ENCODE results near the gene INPP4B.
A peak's percentile ranks its signal among the peaks of the same experiment; 100 is the strongest.

The INPP4B gene

DNA sequence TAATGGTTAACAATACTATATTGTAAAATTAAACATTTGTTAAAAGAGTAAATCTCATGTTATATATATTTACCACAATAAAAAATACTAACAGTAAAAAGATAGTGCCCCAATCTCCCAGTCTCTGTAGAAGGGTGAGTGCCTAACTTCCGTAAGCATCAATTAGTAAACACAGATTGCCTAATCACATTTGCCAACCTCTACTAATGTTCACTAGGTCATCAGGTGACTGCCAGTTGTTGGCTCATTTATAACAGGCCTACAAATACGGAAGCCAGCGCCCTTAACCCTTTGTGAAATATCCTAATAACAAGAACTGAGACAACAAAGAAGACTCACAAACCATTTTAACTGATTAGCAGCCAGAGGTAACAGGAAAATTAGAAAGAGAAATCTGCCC lies 345.1 kb downstream of the INPP4B start:
- Histone ChIP-seq H4K20me1 (no peaks in the 10 kb centered on the region), H3K4me3 (no peak overlapping the region), H3K9me3 (replicated peaks in 1 of 11) (no peaks in the 10 kb centered on the region), H3K27ac (no peak overlapping the region), H3K4me1 (no peaks in the 10 kb centered on the region), H3K36me3 (no peaks in the 10 kb centered on the region), H3K4me2 (no peak overlapping the region), H3K9ac (no peak overlapping the region), H3K27me3 (no peaks in the 10 kb centered on the region)
- no peak for TF ChIP-seq Cebpa-rat (IDR thresholded peaks at IDR 0.05)

GRCh38 chr4:142497606-142498005 lies 348.5 kb downstream of the INPP4B start:
- no peak overlapping the region for H3K4me3 ChIP-seq
- H3K27ac ChIP-seq: no peak overlapping the region
- H3K4me1 ChIP-seq: no peaks in the 10 kb centered on the region
- peaks cover 0 to 17% (median 0%) of the 10 kb centered on the region in 11 experiments; a peak in 3 of 22 replicates for H3K9me3 ChIP-seq (replicated peaks in 1 of 11)
- H3K36me3 ChIP-seq: no peaks in the 10 kb centered on the region
- no peaks in the 10 kb centered on the region for H4K20me1 ChIP-seq
- no peak overlapping the region for H3K9ac ChIP-seq
- TF ChIP-seq Cebpa-rat (IDR thresholded peaks at IDR 0.05): no peak
- H3K4me2 ChIP-seq: no peak overlapping the region
- no peaks in the 10 kb centered on the region for H3K27me3 ChIP-seq

GRCh38 chr4:142493255-142494110 lies 352.6 kb downstream of the INPP4B start:
- H3K27me3 ChIP-seq: no peaks in the 10 kb centered on the region
- TF ChIP-seq Cebpa-rat (IDR thresholded peaks at IDR 0.05): no peak
- no peak overlapping the region for H3K27ac ChIP-seq
- H3K4me3 ChIP-seq: no peak overlapping the region
- no peaks in the 10 kb centered on the region for H4K20me1 ChIP-seq
- peaks cover 0 to 27% (median 0%) of the 10 kb centered on the region in 11 experiments; a peak in 4 of 22 replicates for H3K9me3 ChIP-seq (replicated peaks in 1 of 11)
- no peak overlapping the region for H3K4me2 ChIP-seq
- no peaks in the 10 kb centered on the region for H3K4me1 ChIP-seq
- no peak overlapping the region for H3K9ac ChIP-seq
- no peaks in the 10 kb centered on the region for H3K36me3 ChIP-seq

GRCh38 chr4:142485452-142485851 lies 360.6 kb downstream of the INPP4B start:
- no peaks in the 10 kb centered on the region for H3K27me3 ChIP-seq
- H3K9me3 ChIP-seq (replicated peaks in 1 of 11): no peaks in the 10 kb centered on the region
- no peak overlapping the region for H3K9ac ChIP-seq
- TF ChIP-seq Cebpa-rat (IDR thresholded peaks at IDR 0.05): no peak
- H3K4me2 ChIP-seq: peak overlapping the region in 5 of 11 experiments; percentile 24 to 77 (median 45); a peak in 7 of 22 replicates
- H3K36me3 ChIP-seq: no peaks in the 10 kb centered on the region
- no peaks in the 10 kb centered on the region for H4K20me1 ChIP-seq
- peaks cover 0 to 15% (median 0%) of the 10 kb centered on the region in 10 experiments; a peak in 7 of 20 replicates for H3K4me1 ChIP-seq
- peak overlapping the region in 2 of 11 experiments; percentile 24 to 41; a peak in 4 of 22 replicates for H3K27ac ChIP-seq
- H3K4me3 ChIP-seq: no peak overlapping the region

GRCh38 chr4:142480244-142480643 lies 365.9 kb downstream of the INPP4B start:
- no peak for TF ChIP-seq Cebpa-rat (IDR thresholded peaks at IDR 0.05)
- Histone ChIP-seq H3K4me3 (no peak overlapping the region), H3K4me2 (no peak overlapping the region), H3K4me1 (peaks cover 0 to 5% (median 0%) of the 10 kb centered on the region in 10 experiments; a peak in 4 of 20 replicates), H3K27me3 (no peaks in the 10 kb centered on the region), H4K20me1 (no peaks in the 10 kb centered on the region), H3K9me3 (replicated peaks in 1 of 11) (no peaks in the 10 kb centered on the region), H3K27ac (no peak overlapping the region), H3K9ac (no peak overlapping the region), H3K36me3 (no peaks in the 10 kb centered on the region)

DNA sequence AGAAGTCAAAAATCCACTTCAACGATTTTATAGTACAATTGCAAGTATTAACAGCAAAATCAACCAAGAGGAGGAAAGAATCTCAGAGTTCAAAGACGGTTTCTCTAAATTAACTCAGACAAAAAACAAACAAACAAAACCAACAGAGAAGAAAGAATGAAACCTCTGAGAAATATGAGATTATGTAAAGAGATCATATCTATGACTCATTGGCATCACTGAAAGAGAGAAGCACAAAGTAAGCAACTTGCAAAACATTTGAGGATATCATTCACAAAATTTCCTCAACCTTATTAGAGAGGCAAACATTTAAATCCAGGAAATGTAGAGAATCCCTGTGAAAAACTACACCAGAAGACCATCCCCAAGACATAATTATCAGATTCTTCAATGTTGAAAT lies 370.4 kb downstream of the INPP4B start:
- Histone ChIP-seq H3K4me1 (peaks cover 0 to 11% (median 8%) of the 10 kb centered on the region in 10 experiments; a peak in 14 of 20 replicates), H3K27ac (no peak overlapping the region), H3K4me2 (no peak overlapping the region), H4K20me1 (no peaks in the 10 kb centered on the region), H3K36me3 (no peaks in the 10 kb centered on the region), H3K9ac (no peak overlapping the region), H3K9me3 (replicated peaks in 1 of 11) (no peaks in the 10 kb centered on the region), H3K4me3 (no peak overlapping the region), H3K27me3 (no peaks in the 10 kb centered on the region)
- no peak for TF ChIP-seq Cebpa-rat (IDR thresholded peaks at IDR 0.05)

- H4K20me1 ChIP-seq: no peaks in the 10 kb centered on the region
- no peak overlapping the region for H3K4me3 ChIP-seq
- H3K36me3 ChIP-seq: no peaks in the 10 kb centered on the region
- H3K27me3 ChIP-seq: no peaks in the 10 kb centered on the region
- peaks cover 0 to 11% (median 8%) of the 10 kb centered on the region in 10 experiments; a peak in 14 of 20 replicates for H3K4me1 ChIP-seq
- peak overlapping the region in 4 of 11 experiments; percentile 23 to 47 (median 37); a peak in 2 of 22 replicates for H3K4me2 ChIP-seq
- no peak overlapping the region for H3K9ac ChIP-seq
- TF ChIP-seq Cebpa-rat (IDR thresholded peaks at IDR 0.05): no peak
- no peak overlapping the region for H3K27ac ChIP-seq
- H3K9me3 ChIP-seq (replicated peaks in 1 of 11): no peaks in the 10 kb centered on the region
Measured at GRCh38 chr4:142474398-142475087, 371.6 kb downstream of the INPP4B start.

- H3K9ac ChIP-seq: no peak overlapping the region
- H3K4me1 ChIP-seq: peaks cover 0 to 11% (median 8%) of the 10 kb centered on the region in 10 experiments; a peak in 14 of 20 replicates
- peak overlapping the region in 7 of 11 experiments; percentile 23 to 47 (median 33); a peak in 13 of 22 replicates for H3K4me2 ChIP-seq
- H3K4me3 ChIP-seq: no peak overlapping the region
- no peak overlapping the region for H3K27ac ChIP-seq
- no peak for TF ChIP-seq Cebpa-rat (IDR thresholded peaks at IDR 0.05)
- H3K27me3 ChIP-seq: no peaks in the 10 kb centered on the region
- no peaks in the 10 kb centered on the region for H3K9me3 ChIP-seq (replicated peaks in 1 of 11)
- H4K20me1 ChIP-seq: no peaks in the 10 kb centered on the region
- H3K36me3 ChIP-seq: no peaks in the 10 kb centered on the region
Measured at GRCh38 chr4:142473960-142474338, 372.2 kb downstream of the INPP4B start.

- no peaks in the 10 kb centered on the region for H3K9me3 ChIP-seq (replicated peaks in 1 of 11)
- no peak for TF ChIP-seq Cebpa-rat (IDR thresholded peaks at IDR 0.05)
- H3K36me3 ChIP-seq: no peaks in the 10 kb centered on the region
Measured at GRCh38 chr4:142473218-142473959, 372.7 kb downstream of the INPP4B start.

More at GRCh38 chr4:142473218-142473959, 372.7 kb downstream of the INPP4B start:
- no peak overlapping the region for H3K27ac ChIP-seq
- no peaks in the 10 kb centered on the region for H3K27me3 ChIP-seq
- peaks cover 0 to 11% (median 8%) of the 10 kb centered on the region in 10 experiments; a peak in 14 of 20 replicates for H3K4me1 ChIP-seq
- no peak overlapping the region for H3K9ac ChIP-seq
- H3K4me3 ChIP-seq: no peak overlapping the region
- peak overlapping the region in 8 of 11 experiments; percentile 20 to 47 (median 32); a peak in 14 of 22 replicates for H3K4me2 ChIP-seq
- H4K20me1 ChIP-seq: no peaks in the 10 kb centered on the region
